Measurements from ENCODE around the gene SPATA20. TPM values are rescaled to one million over a fixed set of nuclear protein-coding genes. Genes with fewer than 3 reads are reported as not detected.

SPATA20 gene
- total and polyA plus RNA-seq, 2 of the 8 experiments (the other 6 are each of a cell fraction or from before 2014, with no cell fraction given), result 16.2 to 17.5 TPM

DNA sequence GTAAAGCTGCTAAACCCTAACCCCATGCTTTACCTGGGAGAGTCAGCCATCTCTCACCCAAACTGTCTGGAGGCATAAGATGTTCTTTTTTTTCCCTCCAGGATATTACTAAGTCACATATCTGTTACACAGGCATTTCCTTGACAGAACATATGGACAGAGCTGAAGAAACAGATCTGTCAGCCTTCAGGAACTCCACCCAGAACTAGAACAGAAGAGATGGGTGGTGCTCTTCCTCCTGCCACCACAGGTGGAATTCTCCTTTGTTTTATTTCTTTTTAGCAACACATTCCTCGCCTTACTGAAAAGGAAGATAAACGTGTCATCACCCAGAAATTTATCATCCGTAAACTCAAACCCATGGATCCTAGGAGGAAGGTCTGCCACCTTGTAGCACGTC lies 30.0 kb upstream of the SPATA20 start (continued):
- no peak for TF ChIP-seq GABPA (IDR thresholded peaks at IDR 0.05; ENCODE audit: borderline replicate concordance, insufficient read depth, low read length)
